NB4 (cell line): ENCODE results near the gene IRF9.

Source experiments
- POLR2A ChIP-seq: IDR thresholded peaks from 2 replicates; pipeline ENCODE4 v1.6.1; 2011; ENCODE audit warnings: mild to moderate bottlenecking; ENCODE audit not compliant: insufficient read length; ENCODE audit errors: extremely low read depth
- TF ChIP-seq, protein P1 (sequence below): IDR thresholded peaks from one replicate; pipeline ENCODE4 v1.5.1; 2012; ENCODE audit warnings: low read depth, low read length

DNA sequence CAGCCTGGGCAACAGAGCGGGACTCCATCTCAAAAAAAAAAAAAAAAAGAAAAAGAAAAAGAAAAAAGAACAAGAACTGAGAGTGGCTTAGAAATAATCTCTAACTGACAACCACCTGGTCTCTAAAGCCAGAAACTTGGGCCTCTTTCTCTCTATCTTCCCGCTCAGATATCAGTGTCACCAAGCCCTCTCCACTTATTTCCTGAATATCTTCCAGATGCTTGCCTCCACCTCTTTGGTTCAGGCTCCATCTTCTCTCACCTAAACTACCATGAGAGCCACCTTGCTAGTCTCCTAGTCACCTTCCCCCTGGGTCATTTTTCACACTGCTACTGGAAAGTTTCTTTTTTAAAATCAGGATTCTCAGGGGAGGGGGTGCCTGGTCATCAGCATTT, 36.0 kb downstream of the IRF9 start:
- TF ChIP-seq POLR2A, result no peak
- TF ChIP-seq, protein P1, sequence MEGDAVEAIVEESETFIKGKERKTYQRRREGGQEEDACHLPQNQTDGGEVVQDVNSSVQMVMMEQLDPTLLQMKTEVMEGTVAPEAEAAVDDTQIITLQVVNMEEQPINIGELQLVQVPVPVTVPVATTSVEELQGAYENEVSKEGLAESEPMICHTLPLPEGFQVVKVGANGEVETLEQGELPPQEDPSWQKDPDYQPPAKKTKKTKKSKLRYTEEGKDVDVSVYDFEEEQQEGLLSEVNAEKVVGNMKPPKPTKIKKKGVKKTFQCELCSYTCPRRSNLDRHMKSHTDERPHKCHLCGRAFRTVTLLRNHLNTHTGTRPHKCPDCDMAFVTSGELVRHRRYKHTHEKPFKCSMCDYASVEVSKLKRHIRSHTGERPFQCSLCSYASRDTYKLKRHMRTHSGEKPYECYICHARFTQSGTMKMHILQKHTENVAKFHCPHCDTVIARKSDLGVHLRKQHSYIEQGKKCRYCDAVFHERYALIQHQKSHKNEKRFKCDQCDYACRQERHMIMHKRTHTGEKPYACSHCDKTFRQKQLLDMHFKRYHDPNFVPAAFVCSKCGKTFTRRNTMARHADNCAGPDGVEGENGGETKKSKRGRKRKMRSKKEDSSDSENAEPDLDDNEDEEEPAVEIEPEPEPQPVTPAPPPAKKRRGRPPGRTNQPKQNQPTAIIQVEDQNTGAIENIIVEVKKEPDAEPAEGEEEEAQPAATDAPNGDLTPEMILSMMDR, result no peak
